Measurements from ENCODE around the gene CARD9.

GRCh38 chr9:136396219-136396515, 22.7 kb upstream of the CARD9 start:
- TF ChIP-seq POLR2A (IDR thresholded peaks at IDR 0.05) (no peak), CTCF (IDR thresholded peaks at IDR 0.05) (no peak)

Measured in heart left ventricle (tissue), 13 donors.